ENCODE results near the gene RHBDL1.

- no peak for TF ChIP-seq EZH2 (IDR thresholded peaks at IDR 0.05; ENCODE audit: insufficient read depth, poor library complexity, severe bottlenecking)
- no peak for TF ChIP-seq EZH2phosphoT487 (IDR thresholded peaks at IDR 0.05; ENCODE audit: insufficient read depth, low read depth)
Measured at GRCh38 chr16:689175-689897, 13.9 kb downstream of the RHBDL1 start.
